GM23248 (cell line): Measurements from ENCODE around the gene GAMT.

ENCODE experiments used
- EZH2 ChIP-seq: fragments of 200-600 bp; sonication (generic); IDR thresholded peaks from 2 replicates; pipeline ENCODE4 v1.6.1; 2018; ENCODE audit warnings: antibody characterized with exemption, mild to moderate bottlenecking; ENCODE audit not compliant: insufficient read depth, poor library complexity, severe bottlenecking
- EZH2phosphoT487 ChIP-seq: fragments of 200-600 bp; sonication (generic); IDR thresholded peaks from 2 replicates; pipeline ENCODE4 v1.6.1; 2018; ENCODE audit warnings: antibody characterized with exemption, moderate library complexity, mild to moderate bottlenecking, low read depth; ENCODE audit not compliant: insufficient read depth

DNA sequence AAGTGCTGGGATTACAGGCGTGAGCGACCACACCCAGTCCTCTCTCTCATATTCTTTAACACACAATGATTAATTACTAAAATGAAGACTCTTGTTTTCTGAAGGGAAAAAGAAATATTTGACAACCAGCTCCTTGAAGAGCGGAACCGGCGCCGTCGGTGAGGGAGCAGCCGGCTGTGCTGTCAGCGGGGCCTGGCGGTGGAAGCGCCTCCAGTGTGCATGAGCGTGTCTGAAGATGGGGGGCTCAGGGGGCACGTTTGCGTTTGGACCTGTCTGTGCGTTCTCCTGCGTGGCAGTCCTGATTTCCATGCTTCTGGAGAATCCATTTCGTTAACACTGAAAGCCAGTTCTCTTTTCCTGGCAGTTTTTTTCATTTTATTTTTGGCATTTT is 24.9 kb downstream of the GAMT start:
- TF ChIP-seq EZH2: no peak
- TF ChIP-seq EZH2phosphoT487: no peak
